Embryonic facial prominence (tissue), 1 donor: Measurements from ENCODE around the gene DVL2.
"Not testable (repeated sequence)": the region's sequence is repeated elsewhere in the genome, so short reads cannot be mapped to it uniquely, and the experiment has no call there.

Source experiments
- DNase-seq: peaks from one replicate; pipeline ENCODE4 v3.0.0-alpha.2; 2016; ENCODE audit errors: extremely low spot score

Gene DVL2

DNA sequence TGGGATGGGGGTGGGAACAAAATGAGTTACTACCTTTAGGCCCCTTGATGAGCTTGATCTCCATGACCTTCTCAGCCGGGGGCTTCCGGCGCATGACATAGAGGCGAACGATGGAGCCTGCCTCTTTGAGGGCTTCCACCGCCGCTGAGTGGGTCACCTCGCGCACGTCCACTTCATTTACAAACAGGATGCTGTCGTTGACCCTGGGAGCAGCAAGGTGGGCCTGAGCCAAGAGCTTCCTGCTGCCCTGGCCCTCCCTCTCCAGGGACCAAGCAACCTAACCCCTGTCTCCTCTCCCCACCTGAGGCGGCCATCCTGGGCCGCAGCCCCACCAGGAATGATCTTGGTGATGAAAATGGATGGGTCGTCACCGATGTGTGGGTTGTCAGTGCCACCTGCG, 30.9 kb downstream of the DVL2 start:
- DNase-seq, result no peak

DNA sequence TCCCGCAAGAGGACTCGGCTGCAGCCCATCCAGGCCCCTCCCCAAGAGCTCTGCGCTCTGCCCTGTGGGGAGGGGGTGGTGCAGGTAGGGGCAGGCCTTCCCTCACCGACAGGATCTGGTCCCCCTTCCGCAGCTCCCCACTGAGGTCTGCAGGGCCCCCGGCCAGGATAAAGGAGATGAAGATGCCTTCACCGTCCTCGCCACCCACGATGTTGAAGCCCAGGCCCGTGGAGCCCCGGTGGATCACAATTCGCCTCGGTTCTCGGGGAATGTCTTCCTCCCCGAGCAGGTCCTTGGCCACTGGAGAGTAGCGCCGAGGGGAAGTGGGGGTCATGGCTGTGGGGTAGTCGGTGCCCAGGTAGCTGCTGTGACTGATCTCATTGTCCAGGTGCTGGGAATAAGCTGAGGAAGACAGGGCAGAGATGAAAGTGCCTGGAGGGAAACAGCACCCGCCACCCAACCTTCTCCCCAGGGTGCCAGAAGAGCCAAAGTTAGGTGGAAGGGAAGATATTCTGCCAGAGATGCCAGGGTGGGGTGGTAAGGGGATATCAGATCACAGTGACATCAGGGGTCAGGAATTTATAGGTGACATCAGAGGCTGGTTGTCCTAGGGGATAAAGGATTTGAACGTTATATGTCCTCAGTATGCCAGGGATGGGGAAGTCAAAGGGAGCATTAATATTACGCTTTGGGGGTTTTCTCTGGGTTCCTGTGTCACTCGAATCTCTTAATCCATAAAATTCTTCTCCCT, 37.5 kb downstream of the DVL2 start:
- DNase-seq, result no peak

DNA sequence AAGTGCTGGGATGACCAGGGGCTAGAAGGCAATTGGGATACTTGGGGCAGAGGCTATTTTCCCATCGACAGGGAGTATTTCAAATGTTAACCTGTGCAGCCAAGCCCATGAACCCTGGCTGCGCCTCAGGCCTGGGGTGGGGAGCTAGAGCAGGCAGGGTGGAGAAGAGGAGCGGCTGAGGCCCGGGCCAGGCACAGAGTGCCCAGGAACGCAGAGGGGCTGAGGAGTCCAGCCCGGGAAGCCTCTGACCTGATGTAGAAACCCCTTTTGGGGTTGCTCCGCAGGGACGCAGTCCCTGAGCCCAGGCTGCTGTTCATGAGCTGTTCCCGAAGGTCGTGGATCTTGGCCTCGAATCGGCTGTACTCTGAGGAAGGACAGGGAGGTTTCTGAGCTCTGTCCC, 38.3 kb downstream of the DVL2 start:
- no peak for DNase-seq

DNA sequence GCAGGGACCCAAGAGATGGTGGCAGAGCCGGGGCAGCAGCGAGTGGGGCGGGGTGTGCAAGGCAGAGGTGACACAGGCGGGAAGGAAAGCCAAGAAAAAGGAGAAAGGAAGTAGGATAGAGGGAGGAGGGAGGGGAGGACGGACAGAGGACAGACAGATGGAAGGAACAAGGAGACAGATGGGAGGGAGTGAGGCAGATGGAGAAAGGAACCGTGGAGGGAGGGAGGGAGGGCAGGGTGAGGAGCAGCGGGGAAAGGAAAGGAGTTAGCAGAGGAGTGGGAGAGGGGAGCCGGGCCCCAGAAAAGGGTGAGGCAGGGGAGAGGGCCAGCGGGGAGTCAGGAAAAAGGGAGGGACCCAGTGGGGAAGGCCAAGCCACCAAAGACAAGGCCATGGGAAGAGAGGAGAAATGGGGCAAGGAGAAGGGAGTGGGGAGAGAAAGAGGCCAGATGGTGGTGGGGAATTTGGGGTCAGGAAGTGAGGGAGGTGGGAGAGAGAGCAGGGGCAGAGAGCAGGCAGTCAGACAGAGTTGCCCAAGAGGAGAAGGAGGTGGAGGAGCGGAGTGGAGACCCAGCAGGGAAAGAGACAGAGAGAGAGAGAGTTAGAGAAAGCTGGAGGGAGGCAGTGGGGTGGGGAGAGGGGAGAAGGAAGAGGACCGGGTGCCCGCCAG, 41.9 kb downstream of the DVL2 start:
- DNase-seq, result no peak

DNA sequence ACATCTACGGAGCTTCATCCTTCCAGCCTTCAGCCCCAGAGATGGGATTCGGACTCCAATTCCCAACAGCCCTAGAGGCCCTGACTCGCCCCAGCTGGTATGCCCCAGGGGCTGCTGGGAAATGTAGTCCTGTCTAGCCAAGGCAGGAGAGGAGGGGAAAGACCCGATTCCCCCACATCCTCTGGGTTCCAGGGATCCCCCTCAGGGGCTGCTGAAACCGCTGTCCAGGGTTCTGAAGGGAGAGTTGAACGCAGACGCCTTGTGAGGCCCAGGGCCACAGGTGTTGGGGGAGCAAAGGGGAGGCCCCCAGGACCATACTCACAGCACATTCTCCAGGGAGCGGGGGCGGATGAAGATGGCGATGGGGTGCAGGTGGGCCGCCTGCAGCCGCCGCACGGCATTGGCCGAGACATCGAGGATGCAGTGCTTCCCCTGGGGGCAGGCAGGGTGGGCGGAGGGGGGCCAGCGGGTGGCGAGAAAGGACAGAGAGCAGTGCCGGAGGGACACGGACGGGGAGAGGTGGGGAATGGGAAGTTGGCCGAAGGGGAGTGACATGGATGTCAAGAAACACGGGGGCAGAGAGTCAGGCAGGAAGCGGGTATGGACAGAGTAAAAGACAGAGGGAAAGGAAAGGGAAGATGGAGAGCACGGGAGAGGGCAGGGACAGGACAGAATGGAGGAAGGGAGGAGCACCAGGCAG, 42.6 kb downstream of the DVL2 start:
- DNase-seq, result no peak

DNA sequence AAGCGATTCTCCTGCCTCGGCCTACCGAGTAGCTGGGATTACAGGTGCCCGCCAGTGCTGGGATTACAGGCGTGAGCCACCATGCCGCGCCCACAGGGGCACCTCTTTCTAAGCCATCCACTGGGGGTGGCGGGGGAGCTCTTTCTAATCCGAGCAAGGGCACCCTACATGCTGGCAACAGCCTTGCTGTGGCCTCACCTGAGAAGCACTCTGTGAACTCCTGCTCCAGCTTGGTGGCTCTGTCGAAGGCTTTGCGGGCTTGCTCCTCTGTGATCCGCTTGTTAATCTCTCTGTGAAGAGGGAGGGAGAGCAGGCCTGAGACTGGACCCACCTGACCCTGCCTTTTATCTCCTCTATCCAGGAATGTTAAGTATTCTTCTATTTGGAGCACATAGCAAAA, 43.2 kb downstream of the DVL2 start:
- no peak for DNase-seq

DNA sequence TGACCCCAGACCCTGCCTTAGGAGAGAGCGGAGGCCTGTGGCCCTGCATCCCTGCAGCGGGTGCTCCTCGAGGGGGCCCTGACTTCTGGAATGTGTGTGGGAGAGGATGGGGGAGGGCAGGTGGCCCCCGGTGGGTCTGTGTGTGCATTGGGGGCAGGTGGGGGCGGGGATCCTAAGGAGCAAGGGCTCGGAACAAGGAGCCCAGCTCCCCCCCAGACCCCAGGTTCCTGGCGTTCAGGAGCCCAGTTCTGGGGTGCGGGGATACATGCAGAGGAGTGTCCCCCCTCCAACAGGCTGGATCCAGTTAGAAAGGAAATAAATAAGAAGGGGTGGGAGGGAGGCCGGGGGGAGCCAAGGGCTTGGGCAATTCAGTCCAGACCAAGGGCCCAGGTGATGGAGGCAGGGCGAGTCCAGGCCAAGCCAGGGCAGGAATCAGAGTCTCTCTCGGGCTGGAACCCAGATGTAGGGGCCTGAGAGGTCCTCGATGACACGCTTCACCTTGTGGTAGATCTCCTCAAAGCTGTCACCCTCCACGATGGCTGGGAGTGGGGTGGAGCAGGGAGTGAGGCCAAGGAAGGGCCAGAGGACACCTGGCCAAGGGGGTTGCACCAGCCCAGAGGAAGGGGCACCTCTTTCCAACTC, 43.9 kb downstream of the DVL2 start:
- DNase-seq, result no peak

DNA sequence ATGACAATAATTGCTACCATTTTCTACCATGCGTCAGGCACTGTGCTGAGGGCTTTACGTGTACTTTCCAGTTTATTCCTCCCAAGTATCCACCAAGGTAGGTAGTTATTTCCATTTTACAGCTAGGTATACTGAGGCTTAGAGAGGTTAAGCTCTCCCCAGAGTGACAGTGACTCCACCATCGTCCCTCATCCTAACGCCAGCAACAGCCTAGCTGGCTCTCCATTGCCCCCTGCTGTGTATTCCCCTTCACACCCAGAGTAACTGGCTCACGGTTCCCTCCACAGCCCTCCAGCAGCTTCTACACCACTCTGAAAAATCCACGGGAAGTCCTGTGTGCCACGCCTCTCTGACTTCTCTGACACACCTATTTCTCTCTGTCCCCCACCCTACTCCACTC, 48.1 kb downstream of the DVL2 start:
- DNase-seq, result no peak

DNA sequence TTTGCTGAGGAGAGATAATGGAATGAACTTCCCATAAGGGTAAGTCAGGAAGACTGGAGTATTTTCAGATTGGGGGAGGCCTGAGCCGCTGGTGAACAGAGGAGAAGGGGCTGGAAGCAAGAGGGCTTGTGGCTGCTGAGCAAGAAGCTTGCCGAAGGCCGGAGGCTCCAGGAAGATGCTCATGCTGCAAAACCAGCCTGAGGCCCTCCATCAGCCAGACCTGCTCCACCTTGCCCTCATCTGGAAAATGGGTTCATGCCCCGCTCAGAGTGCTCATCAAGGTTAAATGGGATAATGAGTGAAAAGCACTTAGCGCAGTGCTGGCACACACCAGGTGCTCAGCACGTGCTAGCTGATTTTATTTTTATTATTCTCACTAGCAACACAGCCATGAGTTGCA, 49.7 kb downstream of the DVL2 start:
- DNase-seq, result no peak

DNA sequence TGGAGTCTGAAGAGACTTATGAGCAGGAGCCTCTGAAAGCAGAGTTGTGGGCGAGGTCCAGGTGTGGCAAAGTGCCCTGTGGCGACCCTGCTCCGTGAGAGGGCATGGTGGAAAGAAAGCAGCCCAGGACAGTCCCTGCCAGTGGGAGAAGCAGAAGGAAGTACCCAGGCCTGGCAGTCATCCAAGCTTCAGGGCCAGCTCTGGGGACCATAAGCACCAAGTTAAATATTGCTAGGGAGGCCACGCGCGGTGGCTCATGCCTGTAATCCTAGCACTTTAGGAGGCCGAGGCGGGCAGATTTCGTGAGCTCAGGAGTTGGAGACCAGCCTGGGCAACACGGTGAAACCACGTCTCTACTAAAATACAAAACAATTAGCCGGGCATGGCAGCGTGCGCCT, 50.2 kb downstream of the DVL2 start:
- DNase-seq, result no peak

DNA sequence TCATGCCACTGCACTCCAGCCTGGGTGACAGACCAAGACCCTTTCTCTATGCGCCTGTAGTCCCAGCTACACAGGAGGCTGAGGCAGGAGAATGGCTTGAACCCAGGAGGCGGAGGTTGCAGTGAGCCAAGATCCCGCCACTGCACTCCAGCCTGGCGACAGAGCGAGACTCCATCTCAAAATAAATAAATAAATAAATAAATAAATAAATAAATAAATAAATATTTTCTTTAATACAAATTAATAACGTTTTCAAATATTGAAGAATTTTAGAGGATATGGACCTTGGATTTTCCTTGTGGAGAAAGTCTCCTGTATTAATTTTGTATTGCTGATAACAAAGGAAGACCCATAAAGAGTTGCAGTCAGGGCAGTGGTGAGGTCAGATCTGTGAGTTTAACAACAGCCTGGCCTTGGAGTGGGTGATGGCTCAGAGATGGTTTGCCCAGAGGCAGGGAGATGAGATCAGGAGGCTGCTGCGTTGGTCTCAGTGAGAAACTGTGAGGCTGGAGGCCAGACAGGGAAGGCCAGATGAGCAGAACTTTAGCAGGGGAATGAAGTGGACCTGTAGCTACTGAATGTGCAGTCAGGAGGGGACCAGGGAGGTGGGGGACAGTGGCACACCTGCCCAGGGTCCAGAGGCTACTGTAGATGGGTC, 50.8 kb downstream of the DVL2 start:
- DNase-seq, result no peak

DNA sequence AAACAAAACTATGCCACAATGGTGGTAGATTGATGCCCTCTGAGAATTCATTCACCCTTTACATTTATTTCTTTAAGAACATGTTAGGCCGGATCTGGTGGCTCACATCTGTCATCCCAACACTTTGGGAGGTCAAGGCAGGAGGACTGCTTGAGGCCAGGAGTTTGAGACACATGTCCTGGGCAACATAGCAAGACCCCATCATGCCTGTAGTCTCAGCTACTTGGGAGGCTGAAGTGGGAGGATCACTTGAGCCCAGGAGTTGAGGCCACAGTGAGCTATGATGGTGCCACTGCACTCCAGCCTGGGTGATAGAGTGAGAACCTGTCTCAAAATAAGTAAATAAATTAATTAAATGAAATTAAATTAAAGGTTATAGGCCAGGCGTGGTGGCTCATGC, 52.2 kb downstream of the DVL2 start:
- not testable (repeated sequence) for DNase-seq

DNA sequence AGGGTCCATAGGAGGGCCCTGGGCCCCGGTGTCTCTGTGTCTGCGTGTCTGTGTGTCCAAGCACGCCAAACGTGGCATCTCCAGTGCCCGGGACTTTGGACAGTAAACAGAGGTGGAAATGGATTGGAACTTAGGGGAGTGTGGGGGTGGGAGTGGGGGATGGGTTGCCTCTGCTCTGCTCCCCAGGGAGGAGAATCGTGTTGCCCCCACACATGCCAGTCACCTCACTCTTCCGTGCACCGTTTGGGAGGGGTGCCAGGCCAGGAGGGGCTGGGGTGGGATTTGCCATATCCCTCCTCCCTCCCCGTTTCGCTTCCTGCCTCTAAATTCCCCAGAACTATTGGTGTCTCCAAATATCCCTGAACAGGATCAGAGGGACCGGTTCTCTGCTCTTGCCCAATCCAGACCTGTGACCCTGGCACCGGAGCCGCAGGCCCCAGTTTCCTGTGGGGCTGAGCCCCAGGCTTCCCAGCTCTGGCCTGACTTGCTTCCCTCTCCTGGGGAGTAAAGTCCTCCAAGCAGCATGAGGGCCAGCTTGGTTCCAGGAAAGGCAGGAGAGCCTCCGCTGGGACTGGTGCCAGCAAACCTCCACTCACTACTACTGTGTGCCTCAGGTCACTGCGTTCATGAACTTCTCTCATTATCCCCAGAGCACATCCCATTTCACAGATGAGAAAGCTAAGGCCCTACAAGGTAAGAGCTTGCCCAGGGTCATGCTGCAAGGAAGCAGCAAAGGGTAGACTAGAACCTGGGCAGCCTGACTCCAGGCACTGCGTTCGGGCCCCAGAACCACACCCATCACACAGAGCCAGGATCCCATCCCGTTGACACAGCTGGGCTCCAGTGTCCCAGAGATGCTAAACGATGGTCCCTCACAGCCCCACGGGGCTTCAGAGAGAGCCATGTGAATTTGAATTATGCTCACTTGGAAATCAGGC, 54.7 kb downstream of the DVL2 start, which contains the start of gene ASGR1:
Gene ASGR1, minus strand, starts transcription at position 54 of the 938 bp plus-strand sequence. CDS start 807 bp downstream, outside the sequence.
- no peak for DNase-seq

DNA sequence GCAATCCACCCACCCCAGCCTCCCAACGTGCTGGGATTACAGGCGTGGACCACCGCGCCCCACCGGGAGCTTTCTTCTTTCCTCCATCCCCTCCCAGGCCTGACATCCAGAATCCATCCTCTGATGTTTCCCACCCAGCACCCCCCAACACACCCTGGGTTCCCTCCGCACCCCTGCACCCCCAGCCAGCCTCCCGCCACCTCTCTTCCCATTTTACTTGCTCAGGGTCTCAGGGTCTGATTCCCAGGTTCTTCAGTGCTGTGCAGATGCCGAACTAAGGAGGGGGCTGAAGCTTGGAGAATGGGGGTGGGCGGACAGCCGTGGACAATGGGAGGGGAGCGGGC, 55.4 kb downstream of the DVL2 start:
- no peak for DNase-seq

DNA sequence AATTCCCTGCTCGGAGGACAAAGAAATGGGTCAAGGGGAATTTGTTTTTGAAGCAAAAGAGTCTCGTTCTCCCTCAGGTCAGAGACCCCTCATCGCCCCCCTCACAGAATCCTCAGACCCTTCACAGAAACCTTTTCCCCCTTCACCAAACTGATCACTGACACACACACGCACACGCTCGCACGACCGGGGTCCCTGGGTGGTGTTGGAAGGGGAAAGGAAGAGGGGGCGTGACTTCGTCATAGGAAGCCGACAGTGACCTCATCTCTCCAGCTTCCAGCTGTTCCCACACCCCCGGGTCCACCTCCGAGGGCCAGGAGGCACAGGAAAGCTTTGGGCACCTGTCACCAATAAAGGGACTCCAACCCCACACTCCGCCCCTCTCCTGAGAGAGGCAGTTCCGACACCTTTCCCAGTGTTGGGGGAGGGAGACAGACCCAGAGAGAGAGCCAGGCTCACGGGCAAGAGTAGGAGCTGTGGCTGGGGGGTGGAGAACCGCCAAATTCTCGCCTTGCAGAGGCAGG, 56.3 kb downstream of the DVL2 start:
- no peak for DNase-seq

DNA sequence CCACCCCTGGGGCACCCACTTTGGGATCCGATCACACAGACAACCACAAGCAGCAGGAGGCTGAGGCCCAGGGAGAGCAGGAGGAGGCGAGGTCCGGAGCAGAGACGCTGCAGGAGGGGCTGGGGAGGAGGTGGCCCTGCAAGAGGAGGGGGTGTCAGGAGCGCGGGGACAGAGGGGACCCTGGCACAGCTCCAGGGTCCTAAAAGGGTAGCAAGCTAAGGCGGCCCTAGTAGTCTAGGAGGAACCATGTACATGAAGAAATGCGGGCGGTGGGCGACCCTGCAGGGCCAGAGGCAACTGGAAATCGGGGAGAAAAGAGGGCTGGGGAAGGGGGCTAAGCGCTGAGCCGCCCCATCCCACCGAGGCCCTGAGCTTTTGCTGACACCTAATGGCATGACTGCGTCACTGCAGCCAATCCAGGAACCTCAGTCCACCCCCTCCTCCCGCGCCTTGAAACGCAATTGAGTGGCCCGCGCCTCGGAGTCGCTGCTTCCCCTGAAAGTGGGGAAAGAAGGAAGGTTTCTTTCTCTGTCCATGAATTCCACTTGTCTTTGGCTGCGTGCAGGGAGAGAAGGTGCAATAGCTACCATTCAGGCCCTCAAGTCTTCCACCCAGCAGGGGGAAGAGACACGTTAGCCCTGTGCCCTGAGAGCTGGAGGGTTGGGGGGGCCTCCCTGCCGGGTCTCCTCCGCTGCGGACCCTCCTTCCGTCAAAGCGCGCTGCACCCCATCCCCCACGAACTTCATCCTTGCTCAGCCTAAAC, 56.9 kb downstream of the DVL2 start:
- DNase-seq, result peak; percentile 69

DNA sequence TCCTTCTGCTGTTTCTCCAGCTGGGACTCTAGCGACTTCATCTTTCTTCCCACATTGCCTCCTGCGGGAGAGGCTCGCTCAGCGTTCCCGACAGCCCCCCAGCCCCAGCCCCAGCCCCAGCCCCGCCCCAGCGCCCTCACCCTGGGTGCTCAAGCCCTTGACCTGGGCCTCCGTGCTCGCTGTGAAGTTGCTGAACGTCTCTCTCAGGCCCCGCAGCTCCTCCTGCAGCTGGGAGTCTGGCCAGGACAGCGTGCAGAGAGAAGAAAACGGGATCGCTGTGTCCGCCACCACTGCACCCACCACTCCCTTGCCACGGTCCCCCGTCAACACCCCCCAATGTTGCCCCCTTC, 57.5 kb downstream of the DVL2 start:
- DNase-seq, result no peak

DNA sequence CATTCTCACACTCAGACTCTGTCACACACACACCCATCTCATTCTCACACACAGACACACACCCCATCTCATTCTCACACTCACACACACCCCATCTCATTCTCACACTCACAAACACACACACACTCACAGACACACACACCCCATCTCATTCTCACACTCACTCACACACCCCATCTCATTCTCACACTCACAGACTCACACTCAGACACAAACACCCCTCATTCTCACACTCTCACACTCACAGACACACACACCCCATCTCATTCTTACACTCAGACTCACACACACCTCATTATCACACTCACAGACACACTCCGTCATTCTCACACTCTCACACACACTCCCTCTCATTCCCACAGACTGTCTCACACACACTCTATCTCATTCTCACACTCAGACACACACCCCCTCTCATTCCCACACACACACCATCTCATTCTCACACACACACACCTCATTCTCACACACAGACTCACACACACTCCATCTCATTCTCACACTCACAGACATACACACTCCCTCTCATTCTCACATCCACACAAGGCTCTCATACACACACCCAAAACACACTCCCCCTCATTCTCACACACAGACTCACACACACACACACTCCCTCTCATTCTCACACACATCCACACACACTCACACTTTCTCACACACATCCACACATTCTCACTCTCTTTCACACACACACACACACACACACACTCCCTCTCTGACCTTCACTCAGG, 58.0 kb downstream of the DVL2 start:
- DNase-seq, result no peak
